Endothelial cell of umbilical vein (primary cell): Measurements from ENCODE around the gene CCDC12. TPM values are rescaled to one million over a fixed set of nuclear protein-coding genes. Genes with fewer than 3 reads are reported as not detected.

Experiments used
- BruUV-seq: library from RNA; stranded (reverse); fragments of 400-500 nt; replicated peaks from 2 replicates; lab custom pipeline; 2021; lab: Mats Ljungman, UMichigan
- CTCF ChIA-PET: fragments of 300-600, 350-600 bp; sonication (Branson Sonifier 250); formaldehyde crosslinking; loops from one replicate; lab custom pipeline; 2021; ENCODE audit warnings: antibody characterized with exemption, inconsistent platforms; lab: Charles Lee
- POLR2A ChIA-PET: fragments of 300-600, 350-600 bp; sonication (Branson Sonifier 250); formaldehyde crosslinking; loops from one replicate; lab custom pipeline; 2021; ENCODE audit warnings: antibody characterized with exemption, inconsistent platforms; lab: Charles Lee
- DNase-seq: peaks from one replicate; pipeline ENCODE4 v3.0.0-alpha.2; 2011; ENCODE audit warnings: low read depth, low spot score
- FAIRE-seq: peaks from 2 replicates; lab custom pipeline; 2011; peaks lifted over from hg19 to GRCh38; lab: Jason Lieb, UNC
- H2AFZ ChIP-seq: 2 replicates; pipeline ENCODE4 v1.6.0; 2012; ENCODE audit warnings: low read depth, low read length, control low read depth, inconsistent platforms
- H3K27ac ChIP-seq: 2 replicates; pipeline ENCODE4 v1.5.1; 2011; ENCODE audit warnings: low read depth, mild to moderate bottlenecking, control low read depth, low read length, moderate library complexity; ENCODE audit not compliant: insufficient read depth
- H3K27me3 ChIP-seq, 2 experiments: 2 replicates each; pipeline versions ENCODE4 v1.6.0 to v1.6.1; 2011; ENCODE audit warnings: low read length in 2 of 2, mixed read lengths in 1 of 2; ENCODE audit not compliant: control insufficient read depth in 2 of 2, insufficient read depth in 2 of 2
- H3K36me3 ChIP-seq, 2 experiments: 2 replicates in 1 of 2; 3 replicates in 1 of 2; pipeline ENCODE4 v1.5.1; 2011; ENCODE audit warnings: low read length in 2 of 2, mild to moderate bottlenecking in 1 of 2, moderate library complexity in 1 of 2; ENCODE audit not compliant: control insufficient read depth in 2 of 2, insufficient read depth in 2 of 2; ENCODE audit errors: extremely low read depth in 1 of 2
- H3K4me1 ChIP-seq: 3 replicates; pipeline ENCODE4 v1.5.1; 2011; ENCODE audit warnings: mild to moderate bottlenecking, low read length; ENCODE audit not compliant: control insufficient read depth, insufficient read depth; ENCODE audit errors: extremely low read depth
- H3K4me2 ChIP-seq: 2 replicates; pipeline ENCODE4 v1.6.1; 2011; ENCODE audit warnings: low read length, control low read depth, mixed read lengths; ENCODE audit not compliant: insufficient read depth
- H3K4me3 ChIP-seq, 3 experiments: fragments of 200-600 bp in 1 of 3; sonication (generic), shearing (Covaris generic) in 1 of 3; replicated peaks in 1 of 3; 2 replicates each; pipeline ENCODE4 v1.5.1; 2011 to 2016; ENCODE audit warnings: control low read depth in 3 of 3, low read length in 3 of 3, mild to moderate bottlenecking in 2 of 3, inconsistent platforms in 1 of 3, low read depth in 1 of 3, moderate library complexity in 1 of 3; ENCODE audit not compliant: insufficient read depth in 1 of 3
- H3K79me2 ChIP-seq: 2 replicates; pipeline ENCODE4 v1.6.0; 2012; ENCODE audit warnings: low read length, inconsistent platforms; ENCODE audit not compliant: control insufficient read depth, insufficient read depth
- H3K9ac ChIP-seq: replicated peaks from 2 replicates; pipeline ENCODE3; 2011; ENCODE audit warnings: low read length, control low read depth; ENCODE audit not compliant: insufficient read depth; ENCODE audit errors: extremely low read depth
- H3K9me1 ChIP-seq: replicated peaks from 3 replicates; pipeline ENCODE4 v1.6.0; 2011; ENCODE audit warnings: mild to moderate bottlenecking, low read length; ENCODE audit not compliant: control insufficient read depth, insufficient read depth; ENCODE audit errors: extremely low read depth
- H3K9me3 ChIP-seq: replicated peaks from 2 replicates; pipeline ENCODE4 v1.5.1; 2012; ENCODE audit warnings: low read length, inconsistent platforms; ENCODE audit not compliant: control insufficient read depth, insufficient read depth
- H4K20me1 ChIP-seq: replicated peaks from 2 replicates; pipeline ENCODE3; 2011; ENCODE audit warnings: mild to moderate bottlenecking, low read length; ENCODE audit not compliant: control insufficient read depth, insufficient read depth; ENCODE audit errors: extremely low read depth
- MAX ChIP-seq: IDR thresholded peaks from 2 replicates; pipeline ENCODE4 v1.6.1; 2011; ENCODE audit not compliant: insufficient read depth, insufficient read length
- dilution Hi-C: fragments of 300-500 bp; cut with MboI; formaldehyde crosslinking; loops from one replicate; pipeline ENCODE4 v1.15.0; 2019; ENCODE audit warnings: low sequenced_read_pairs; ENCODE audit not compliant: extremely low pct_ligation_motif_present
- intact Hi-C: fragments of 100-400 bp; cut with micrococcal nuclease; formaldehyde crosslinking; loops from one replicate; pipeline ENCODE4 v1.10.0; 2022
- polyA plus RNA-seq, 4 experiments: library from polyadenylated mRNA; depleted of rRNA in 3 of 4; stranded (reverse) in 3 of 4; unstranded in 1 of 4; fragments of >200 nt; gene quantifications; 2 replicates each; pipeline versions ENCODE4 v1.2.1 to v1.2.3, GENCODE V29; 2011 to 2012; ENCODE audit warnings: missing spikeins in 1 of 4
- small RNA-seq: library from RNA; depleted of rRNA; stranded (forward); fragments of <200 nt; gene quantifications from one replicate; pipeline ENCODE3, GENCODE V24; 2012; ENCODE audit warnings: low replicate concordance, low read depth; ENCODE audit not compliant: insufficient read depth, insufficient read length
- total RNA-seq: library from RNA; stranded (reverse); gene quantifications from 2 replicates; pipeline ENCODE4 v1.2.3, GENCODE V29; 2021

Gene CCDC12
- total and polyA plus RNA-seq, 2 donors (not counting 3 experiments of a cell fraction or from before 2014, with no cell fraction given): 35.1 to 50.5 TPM

GRCh38 chr3:46873521-46873920 is 103.0 kb downstream of the CCDC12 start:
- Histone ChIP-seq H3K9ac (no peak overlapping the region), H3K27ac (no peak overlapping the region), H3K4me3 (no peak overlapping the region), H2AFZ (no peak overlapping the region), H3K36me3 (no peaks in the 10 kb centered on the region), H3K27me3 (peaks cover 0 to 4% of the 10 kb centered on the region in 2 experiments), H3K9me1 (no peaks in the 10 kb centered on the region), H3K9me3 (no peaks in the 10 kb centered on the region), H4K20me1 (no peaks in the 10 kb centered on the region), H3K4me1 (no peaks in the 10 kb centered on the region), H3K4me2 (no peak overlapping the region), H3K79me2 (no peaks in the 10 kb centered on the region)
- TF ChIP-seq MAX: no peak
- FAIRE-seq: no peak
- dilution Hi-C loops: no loop called here
- DNase-seq: no peak
- ChIA-PET POLR2A (no interaction called here), CTCF (interaction anchor here (1.3 to 4.0 kb wide), 4 partner anchors 14 to 36 kb away, joined by 3 to 22 read pairs (median 8); no protein-coding TSS in a partner anchor)
- intact Hi-C loops: no loop called here
- no TSS peak for BruUV-seq

Small RNA genes within 50 kb of the gene (small RNA-seq; reads per million reads assigned to genes)
- gene AC109583.2: not detected

Other genes starting within 250 kb of the CCDC12 start
- not detected in 2 replicates for gene MYL3, start 113.3 kb downstream of the CCDC12 start, total RNA-seq
- not detected in 2 replicates for gene MYL3, start 113.3 kb downstream of the CCDC12 start, polyA plus RNA-seq
- gene PTH1R, start 99.0 kb downstream of the CCDC12 start, total RNA-seq: 0.46 and 0.65 TPM in 2 replicates
- gene PTH1R, start 99.0 kb downstream of the CCDC12 start, polyA plus RNA-seq: 0.08 TPM in 1 of 2 replicates, not detected in the other
- gene NBEAL2, start 2.9 kb upstream of the CCDC12 start, total RNA-seq: 84.7 and 90.1 TPM in 2 replicates
- gene NBEAL2, start 2.9 kb upstream of the CCDC12 start, polyA plus RNA-seq: 48.0 and 51.9 TPM in 2 replicates
- gene SETD2, start 187.4 kb upstream of the CCDC12 start, total RNA-seq: 36.2 and 41.4 TPM in 2 replicates
- gene SETD2, start 187.4 kb upstream of the CCDC12 start, polyA plus RNA-seq: 12.3 and 13.7 TPM in 2 replicates